ENCODE results near the gene DDC. TPM values are rescaled to one million over a fixed set of nuclear protein-coding genes. Genes with fewer than 3 reads are reported as not detected.

DDC gene
- total and polyA plus RNA-seq, 10 donors = 0.03 to 0.55 (median 0.29) TPM; not detected in 4

- WGBS, 5 donors = 37 to 49% (median 42%) methylated on average over 8 of the region's 8 CpGs
- Histone ChIP-seq H3K27me3 (replicated peaks in 1 of 7) (peaks cover 0 to 16% (median 0%) of the 10 kb centered on the region in 7 donors), H3K9me3 (no peaks in the 10 kb centered on the region), H3K4me1 (peaks cover 5 to 33% (median 25%) of the 10 kb centered on the region in 6 donors), H3K27ac (peak overlapping the region in 6 of 8 donors; percentile 0 to 67 (median 65)), H3K36me3 (no peaks in the 10 kb centered on the region), H3K4me3 (no peak overlapping the region)
- DNase-seq = peak; percentile 44
- TF ChIP-seq POLR2AphosphoS5 (IDR thresholded peaks at IDR 0.05) = peak in 1 of 3 donors; percentile 56
- TF ChIP-seq, protein P1, sequence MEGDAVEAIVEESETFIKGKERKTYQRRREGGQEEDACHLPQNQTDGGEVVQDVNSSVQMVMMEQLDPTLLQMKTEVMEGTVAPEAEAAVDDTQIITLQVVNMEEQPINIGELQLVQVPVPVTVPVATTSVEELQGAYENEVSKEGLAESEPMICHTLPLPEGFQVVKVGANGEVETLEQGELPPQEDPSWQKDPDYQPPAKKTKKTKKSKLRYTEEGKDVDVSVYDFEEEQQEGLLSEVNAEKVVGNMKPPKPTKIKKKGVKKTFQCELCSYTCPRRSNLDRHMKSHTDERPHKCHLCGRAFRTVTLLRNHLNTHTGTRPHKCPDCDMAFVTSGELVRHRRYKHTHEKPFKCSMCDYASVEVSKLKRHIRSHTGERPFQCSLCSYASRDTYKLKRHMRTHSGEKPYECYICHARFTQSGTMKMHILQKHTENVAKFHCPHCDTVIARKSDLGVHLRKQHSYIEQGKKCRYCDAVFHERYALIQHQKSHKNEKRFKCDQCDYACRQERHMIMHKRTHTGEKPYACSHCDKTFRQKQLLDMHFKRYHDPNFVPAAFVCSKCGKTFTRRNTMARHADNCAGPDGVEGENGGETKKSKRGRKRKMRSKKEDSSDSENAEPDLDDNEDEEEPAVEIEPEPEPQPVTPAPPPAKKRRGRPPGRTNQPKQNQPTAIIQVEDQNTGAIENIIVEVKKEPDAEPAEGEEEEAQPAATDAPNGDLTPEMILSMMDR (IDR thresholded peaks at IDR 0.05 in 8 of 11, conservative IDR thresholded peaks at IDR 0.05 in 3 of 11) = no peak
- no peak for TF ChIP-seq POLR2A (IDR thresholded peaks at IDR 0.05)
- intact Hi-C loops (cut with DNase I; ENCODE audit: low total_unique reads) = no loop called here
Measured at GRCh38 chr7:50497068-50497642, 68.0 kb downstream of the DDC start.

DNA sequence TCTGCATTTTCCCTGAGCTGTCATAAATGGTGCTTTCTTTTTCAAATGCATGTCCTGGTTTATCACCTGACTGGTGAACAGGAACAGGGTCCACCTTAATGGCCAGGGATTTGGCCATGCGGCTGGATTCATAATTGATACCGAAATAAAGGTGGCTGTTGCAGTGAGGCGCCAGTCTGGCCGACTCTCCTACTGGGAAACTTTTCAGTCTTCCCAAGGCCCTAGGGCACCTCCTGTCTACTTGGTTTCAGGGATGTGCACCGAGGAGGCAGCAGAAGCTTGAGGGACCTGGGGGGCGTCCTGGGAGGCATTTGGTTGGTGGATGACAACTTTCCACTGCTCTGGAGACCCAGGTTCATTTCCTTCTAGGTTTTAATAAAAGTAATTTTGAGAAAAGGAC lies 68.6 kb downstream of the DDC start:
- Histone ChIP-seq H3K27me3 (replicated peaks in 1 of 7) (peaks cover 0 to 16% (median 0%) of the 10 kb centered on the region in 7 donors), H3K9me3 (no peaks in the 10 kb centered on the region), H3K4me3 (no peak overlapping the region), H3K4me1 (peaks cover 5 to 33% (median 25%) of the 10 kb centered on the region in 6 donors), H3K36me3 (no peaks in the 10 kb centered on the region), H3K27ac (peak overlapping the region in 5 of 8 donors; percentile 53 to 67 (median 65))
- WGBS, 5 donors = 43 to 61% (median 51%) methylated on average over 6 of the region's 6 CpGs
- intact Hi-C loops (cut with DNase I; ENCODE audit: low total_unique reads) = no loop called here
- no peak for DNase-seq
- TF ChIP-seq POLR2AphosphoS5 (IDR thresholded peaks at IDR 0.05) = no peak
- TF ChIP-seq, protein P1 (IDR thresholded peaks at IDR 0.05 in 8 of 11, conservative IDR thresholded peaks at IDR 0.05 in 3 of 11) = no peak
- TF ChIP-seq POLR2A (IDR thresholded peaks at IDR 0.05) = no peak

- peaks cover 0 to 16% (median 0%) of the 10 kb centered on the region in 7 donors for H3K27me3 ChIP-seq (replicated peaks in 1 of 7)
- no peak overlapping the region for H3K4me3 ChIP-seq
- H3K36me3 ChIP-seq = no peaks in the 10 kb centered on the region
- intact Hi-C loops (cut with DNase I; ENCODE audit: low total_unique reads) = no loop called here
- 47 to 74% (median 56%) methylated on average over 3 of the region's 3 CpGs for WGBS, 5 donors
- H3K9me3 ChIP-seq = no peaks in the 10 kb centered on the region
- peaks cover 5 to 33% (median 25%) of the 10 kb centered on the region in 6 donors for H3K4me1 ChIP-seq
- TF ChIP-seq POLR2A (IDR thresholded peaks at IDR 0.05) = no peak
- DNase-seq = no peak
- peak overlapping the region in 4 of 8 donors; percentile 53 to 66 (median 65) for H3K27ac ChIP-seq
Measured at GRCh38 chr7:50495746-50496145, 69.5 kb downstream of the DDC start.

DNA sequence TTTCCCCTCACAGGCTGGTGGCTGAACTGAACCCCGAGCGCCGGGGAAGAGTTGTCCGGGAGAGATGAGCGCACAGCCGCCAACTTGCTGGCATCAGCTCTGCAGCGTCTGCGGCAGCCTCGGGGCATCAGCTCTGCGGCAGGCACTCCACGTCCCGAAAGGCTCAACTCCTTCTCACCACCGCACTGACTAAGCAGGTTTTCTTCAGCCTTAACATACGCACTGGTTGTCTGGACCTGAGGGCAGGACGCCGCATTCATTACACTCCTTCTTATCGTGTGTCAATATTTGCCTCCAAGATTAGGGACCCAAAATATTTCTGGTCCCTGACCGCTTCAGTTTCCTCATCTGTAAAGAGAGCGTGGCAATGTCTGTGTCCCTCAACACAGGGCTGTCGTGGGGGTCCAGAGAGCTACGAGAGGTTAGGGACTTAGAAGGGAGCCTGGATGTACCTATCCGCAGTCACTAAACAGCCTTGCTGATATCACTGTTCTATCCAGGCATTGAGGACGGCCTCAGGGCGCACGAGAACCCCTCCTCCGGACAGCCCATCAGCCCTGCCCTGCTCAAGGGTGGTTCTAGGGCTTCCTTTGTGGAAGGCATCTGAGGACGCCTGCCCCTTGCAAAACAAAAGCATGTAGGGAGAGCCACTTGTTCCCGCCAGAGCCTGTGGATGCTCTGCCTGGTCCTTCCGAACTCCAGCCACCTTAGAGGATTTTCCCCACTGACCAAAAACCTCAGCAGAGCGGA lies 72.3 kb downstream of the DDC start:
- H3K4me1 ChIP-seq = peaks cover 5 to 33% (median 25%) of the 10 kb centered on the region in 6 donors
- WGBS, 5 donors = 89 to 96% (median 93%) methylated on average over 29 to 30 of the region's 30 CpGs
- no peak for TF ChIP-seq POLR2A (IDR thresholded peaks at IDR 0.05)
- intact Hi-C loops (cut with DNase I; ENCODE audit: low total_unique reads) = no loop called here
- no peak overlapping the region for H3K4me3 ChIP-seq
- H3K9me3 ChIP-seq = peaks cover 0 to 11% (median 0%) of the 10 kb centered on the region in 8 donors
- peak overlapping the region in 2 of 8 donors; percentile 17 to 27 for H3K27ac ChIP-seq
- peak; percentile 71 for DNase-seq
- peaks cover 0 to 16% (median 0%) of the 10 kb centered on the region in 7 donors for H3K27me3 ChIP-seq (replicated peaks in 1 of 7)
- no peaks in the 10 kb centered on the region for H3K36me3 ChIP-seq

DNA sequence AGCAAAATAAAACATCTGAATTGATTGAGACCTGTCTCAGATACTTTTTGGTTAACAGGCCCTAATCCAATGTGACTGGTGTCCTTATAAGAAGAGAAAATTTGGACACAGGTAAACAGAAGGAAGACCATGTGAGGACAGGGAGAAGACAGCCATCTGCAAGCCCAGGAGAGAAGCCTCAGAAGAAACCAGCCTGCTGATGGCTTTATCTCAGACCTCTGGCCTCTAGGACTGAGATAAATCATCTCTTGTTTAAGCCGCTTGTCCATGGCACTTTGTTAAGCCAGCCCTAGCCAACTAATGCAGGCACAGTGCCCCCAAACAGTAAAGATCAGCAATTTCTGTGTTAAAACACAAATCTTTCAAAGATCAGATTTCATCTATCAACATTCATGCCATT lies 73.3 kb downstream of the DDC start:
- Histone ChIP-seq H3K27me3 (replicated peaks in 1 of 7) (peaks cover 0 to 8% (median 0%) of the 10 kb centered on the region in 7 donors), H3K36me3 (no peaks in the 10 kb centered on the region), H3K27ac (no peak overlapping the region), H3K4me1 (peaks cover 0 to 26% (median 16%) of the 10 kb centered on the region in 6 donors), H3K9me3 (peaks cover 0 to 11% (median 0%) of the 10 kb centered on the region in 8 donors), H3K4me3 (no peak overlapping the region)
- TF ChIP-seq POLR2AphosphoS5 (IDR thresholded peaks at IDR 0.05) (no peak), POLR2A (IDR thresholded peaks at IDR 0.05) (no peak)
- WGBS, 5 donors = 69 to 97% (median 87%) methylated on average over 1 of the region's 1 CpG
- DNase-seq = no peak
- intact Hi-C loops (cut with DNase I; ENCODE audit: low total_unique reads) = no loop called here
